Cortex of kidney (tissue), 1 donor: ENCODE results near the gene ACER3.
"Not testable (repeated sequence)": the region's sequence is repeated elsewhere in the genome, so short reads cannot be mapped to it uniquely, and the experiment has no call there.

Experiments
- DNase-seq: peaks from one replicate; lab custom pipeline; 2025; lab: John Stamatoyannopoulos, UW

Gene ACER3

DNA sequence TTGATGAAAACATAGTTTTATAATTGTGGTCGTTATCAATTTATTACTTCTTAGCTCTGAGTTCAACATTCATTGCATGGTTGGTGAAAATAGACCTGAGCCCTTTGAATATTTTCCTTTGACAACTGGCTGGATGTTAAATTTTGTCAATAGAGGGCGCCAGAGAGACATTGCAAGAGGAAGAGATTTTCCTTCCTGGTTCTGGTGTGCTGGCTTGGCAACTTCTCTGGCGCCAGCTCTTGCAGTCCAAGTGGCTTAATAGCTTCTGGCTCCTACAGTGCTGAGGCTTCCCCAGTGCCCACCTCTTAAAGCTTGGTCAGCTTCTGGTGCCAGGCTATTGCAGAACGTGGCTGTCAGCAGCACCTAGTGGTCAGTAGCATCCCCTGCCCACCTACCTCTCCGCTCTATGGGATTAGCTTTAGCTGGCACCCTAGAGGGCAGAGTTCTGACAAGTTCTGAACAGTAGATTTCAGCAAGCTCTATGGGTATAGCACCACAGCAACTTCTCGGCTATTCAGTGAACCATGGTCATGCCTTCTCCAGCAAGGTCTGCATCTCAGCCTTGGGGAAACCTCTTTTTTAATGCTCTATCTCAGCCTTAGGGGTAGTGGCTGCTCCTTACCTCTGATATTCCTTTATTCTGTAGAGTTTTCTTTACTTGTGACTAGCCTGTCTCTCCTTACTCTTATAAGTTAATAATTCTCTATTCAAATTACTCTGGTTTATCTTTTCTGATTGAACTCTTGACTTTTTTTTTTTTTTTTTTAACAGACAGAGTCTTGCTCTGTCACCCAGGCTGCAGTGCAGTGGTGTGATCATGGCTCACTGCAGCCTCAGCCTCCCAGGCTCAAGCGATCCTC lies 59.4 kb downstream of the ACER3 start:
- no peak for DNase-seq

DNA sequence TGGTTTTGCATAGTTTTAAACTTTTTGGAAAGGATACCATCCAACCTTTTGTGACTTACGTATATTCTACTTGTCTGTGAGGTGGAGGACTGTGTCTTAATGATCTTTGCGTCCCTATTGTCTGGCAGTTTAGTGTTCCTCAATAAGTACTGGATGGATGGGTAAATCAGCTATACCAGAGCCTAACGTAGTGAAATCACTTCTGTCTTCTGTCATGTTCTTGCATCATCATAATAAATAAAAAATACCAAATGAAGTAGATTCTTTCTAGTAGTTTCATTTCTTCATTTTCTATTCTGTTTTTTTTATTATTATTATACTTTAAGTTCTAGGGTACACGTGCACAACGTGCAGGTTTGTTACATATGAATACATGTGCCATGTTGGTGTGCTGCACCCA lies 66.4 kb downstream of the ACER3 start:
- DNase-seq: no peak

DNA sequence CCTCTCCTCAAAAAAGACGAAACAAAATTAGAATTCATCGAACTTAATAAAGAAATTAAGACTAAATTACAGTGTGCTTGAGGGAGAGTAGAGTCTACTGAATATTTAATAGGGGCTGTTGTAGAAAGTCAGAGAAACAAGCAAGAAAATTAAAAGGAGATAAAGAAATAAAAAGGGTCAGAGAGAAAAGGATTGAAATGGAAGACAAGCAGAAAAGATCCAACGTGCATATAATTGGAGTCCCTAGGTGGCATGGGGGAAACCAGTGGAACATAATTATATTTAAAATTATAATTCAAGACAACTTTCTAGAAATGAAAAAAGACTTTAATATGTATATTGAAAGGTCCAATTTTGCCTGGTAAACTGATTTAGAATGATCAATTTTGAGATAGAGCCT lies 74.3 kb downstream of the ACER3 start:
- DNase-seq: no peak

DNA sequence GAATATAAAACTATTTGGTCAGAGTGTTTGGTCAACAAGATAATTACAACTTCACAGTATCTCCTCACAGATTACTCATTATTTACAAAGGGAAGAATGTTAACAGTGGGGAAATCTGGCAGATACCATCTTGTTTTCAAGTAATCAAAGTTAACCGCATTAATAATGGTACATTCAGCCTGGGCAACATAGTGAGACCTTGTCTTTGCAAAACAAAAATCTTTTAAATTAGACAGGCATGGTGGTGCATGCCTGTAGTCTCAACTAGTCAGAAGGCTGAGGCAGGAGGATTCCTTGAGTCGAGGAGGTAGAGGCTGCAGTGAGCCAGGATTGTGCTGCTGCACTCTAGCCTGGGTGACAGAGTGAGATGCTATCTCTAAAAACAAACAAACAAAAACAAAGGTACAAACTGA lies 78.5 kb downstream of the ACER3 start:
- DNase-seq: no peak

DNA sequence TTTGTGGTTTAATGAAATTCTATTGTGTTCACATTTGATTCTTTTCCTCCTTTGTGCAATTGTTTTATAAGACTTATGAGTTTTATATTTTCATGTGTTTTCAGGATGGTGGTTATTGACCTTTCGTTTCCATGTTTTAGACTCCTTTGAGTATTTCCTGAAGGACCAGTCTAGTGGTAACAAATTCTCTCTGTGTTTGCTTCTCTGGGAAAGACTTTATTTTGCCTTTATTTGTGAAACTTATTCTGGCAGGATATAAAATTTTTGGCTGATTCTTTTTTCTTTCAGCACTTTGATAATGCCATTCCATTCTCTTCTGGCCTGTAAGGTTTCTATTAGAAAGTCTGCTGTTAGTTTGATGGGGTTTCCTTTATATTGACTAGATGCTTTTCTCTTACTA lies 83.5 kb downstream of the ACER3 start:
- no peak for DNase-seq

DNA sequence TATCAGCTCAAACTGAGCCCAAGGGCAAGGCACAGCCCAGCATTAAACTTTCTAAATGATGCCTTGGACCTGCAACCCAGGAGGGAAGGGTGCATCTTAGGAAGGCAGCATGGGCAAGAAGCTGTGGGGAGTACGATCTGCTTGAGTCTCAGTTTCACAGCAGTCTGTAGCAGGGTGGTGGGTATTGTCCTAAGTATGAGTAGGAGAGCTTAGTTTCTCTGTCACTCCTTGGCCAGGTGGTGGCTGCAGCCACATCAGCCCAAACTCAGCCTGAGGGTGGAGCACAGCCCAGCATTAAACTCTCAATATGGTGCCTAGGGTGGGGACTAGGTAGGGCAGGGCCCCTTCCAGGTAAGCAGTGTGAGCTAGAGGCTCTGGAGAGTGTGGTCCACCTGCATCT lies 85.5 kb downstream of the ACER3 start:
- DNase-seq: no peak

DNA sequence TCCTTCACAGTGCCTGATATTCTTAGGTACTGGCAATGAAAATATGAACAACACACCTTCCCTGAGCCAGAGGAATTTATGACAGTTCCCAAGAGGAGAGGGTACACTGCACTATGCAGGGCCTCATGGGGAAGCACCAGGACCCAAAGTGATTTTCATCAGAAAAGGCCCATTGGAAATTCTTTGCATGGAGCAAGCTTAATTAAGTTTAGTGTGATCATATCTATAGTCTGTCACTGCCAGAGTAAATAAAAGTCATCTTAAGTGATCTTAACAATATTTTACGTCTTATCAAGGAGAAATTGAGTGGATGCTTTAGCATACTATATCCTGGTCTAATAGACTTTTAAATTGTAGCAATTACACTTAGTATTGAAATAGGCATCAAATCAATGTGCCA lies 86.5 kb downstream of the ACER3 start:
- no peak for DNase-seq

DNA sequence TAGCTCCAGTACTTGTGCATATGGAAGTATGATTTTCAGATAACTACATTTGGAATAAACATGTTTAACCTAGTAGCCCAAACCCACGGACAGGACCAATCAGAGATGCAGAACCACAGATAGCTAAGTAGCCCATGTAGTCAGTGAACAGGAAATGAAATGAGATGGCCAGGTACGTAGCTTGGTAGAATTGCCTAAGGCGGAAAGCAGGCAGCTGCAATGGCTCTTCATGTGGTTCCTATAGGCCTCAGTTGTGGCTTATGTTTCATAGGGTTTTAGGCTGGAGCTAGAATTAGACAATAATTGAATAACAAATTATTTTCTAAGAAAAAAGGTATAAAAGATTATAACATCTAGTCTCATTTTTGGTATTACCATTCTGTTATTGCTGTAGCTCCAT lies 87.1 kb downstream of the ACER3 start:
- no peak for DNase-seq

DNA sequence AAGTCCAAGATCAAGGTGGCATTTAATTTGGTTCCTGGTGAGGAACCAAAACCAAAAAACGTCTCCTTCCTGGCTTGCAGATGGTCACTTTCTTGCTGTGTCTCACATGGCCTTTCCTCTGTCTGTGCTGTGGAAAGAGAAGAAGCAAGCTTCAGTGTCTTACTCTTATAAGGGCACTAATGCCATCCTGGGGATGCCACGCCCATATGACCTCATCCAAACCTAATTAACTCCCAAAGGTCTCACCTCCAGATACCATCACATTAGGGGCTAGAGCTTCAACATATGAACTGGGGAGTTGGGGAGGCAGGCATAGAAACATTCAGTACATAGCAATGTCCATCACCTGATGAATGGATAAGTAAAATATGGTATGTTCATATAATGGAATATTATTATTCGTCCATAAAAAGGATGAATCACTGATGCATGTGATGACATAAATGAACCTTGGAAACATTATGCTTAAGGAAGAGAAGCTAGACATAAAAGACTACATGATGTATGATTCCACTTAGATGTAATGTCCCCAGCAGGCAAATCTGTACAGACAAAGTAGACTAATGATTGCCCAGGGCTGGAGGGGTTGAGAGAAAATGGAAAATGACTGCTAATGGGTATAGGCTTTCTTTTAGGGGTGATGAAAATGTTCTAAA lies 94.9 kb downstream of the ACER3 start:
- DNase-seq: no peak

DNA sequence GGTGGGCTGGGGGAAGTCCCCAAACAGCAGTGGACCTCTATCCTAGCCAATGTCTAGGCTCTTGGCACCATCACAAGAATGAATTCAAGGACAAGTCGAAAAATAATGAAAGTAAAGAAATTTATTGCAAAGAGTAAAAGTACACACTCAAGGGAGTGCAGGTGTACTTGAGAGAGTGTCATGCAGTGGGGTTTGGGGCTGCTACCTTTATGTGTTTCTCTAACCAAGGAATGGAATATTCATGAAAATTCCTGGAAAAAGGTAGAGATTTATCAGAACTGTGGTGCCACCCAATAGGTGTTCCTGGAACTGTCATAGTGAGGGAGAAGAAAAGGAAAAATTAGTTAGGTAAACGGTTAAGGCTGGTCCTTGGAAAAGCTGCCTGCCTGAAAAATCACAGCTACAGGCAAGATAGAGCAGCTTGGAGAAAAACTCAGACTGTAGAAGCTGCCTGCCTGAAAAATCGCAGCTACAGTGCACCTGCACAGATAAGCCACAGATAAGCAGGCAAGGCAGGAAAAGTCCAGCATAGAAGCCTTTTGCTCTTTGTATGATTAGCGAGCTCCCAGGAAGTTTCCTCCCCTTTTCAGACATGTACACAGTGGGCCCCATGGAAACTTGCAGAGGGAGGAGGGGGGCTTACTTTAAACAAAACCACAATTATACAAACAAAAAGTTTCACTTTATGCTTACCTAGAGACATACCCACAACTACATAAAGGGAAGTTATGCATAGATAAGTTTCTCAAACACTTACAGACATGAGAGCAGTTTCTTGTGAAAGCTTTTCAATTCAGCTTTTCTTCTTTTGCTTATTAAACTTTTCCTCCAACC lies 102.1 kb downstream of the ACER3 start:
- no peak for DNase-seq

DNA sequence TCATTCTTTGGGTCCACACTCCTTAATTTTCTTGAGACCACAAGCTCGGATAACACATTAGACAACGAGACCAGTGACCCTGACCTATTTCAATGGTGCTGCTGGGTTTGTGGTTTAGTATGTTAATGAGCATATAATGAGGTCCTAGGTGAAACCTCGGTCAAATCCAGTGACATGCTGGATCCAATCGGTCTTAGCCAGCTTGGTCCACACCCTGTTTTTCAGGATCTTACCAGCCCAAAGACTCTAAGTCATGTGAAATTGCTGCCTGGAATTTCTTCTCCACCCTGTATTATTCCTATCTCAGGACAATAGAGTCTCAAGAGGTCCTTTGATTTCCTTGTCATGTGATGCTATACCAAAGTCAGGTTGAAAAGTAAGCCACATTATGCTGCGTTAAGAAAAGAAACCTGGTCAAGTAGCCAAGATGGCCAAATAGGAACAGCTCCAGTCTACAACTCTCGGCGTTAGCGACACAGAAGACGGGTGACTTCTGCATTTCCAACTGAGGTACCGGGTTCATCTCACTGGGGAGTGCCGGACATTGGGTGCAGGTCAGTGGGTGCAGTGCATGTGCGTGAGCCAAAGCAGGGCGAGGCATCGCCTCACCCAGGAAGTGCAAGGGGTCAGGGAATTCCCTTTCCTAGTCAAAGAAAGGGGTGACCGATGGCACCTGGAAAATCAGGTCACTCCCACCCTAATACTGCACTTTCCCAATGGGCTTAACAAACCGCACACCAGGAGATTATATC lies 102.9 kb downstream of the ACER3 start:
- not testable (repeated sequence) for DNase-seq

DNA sequence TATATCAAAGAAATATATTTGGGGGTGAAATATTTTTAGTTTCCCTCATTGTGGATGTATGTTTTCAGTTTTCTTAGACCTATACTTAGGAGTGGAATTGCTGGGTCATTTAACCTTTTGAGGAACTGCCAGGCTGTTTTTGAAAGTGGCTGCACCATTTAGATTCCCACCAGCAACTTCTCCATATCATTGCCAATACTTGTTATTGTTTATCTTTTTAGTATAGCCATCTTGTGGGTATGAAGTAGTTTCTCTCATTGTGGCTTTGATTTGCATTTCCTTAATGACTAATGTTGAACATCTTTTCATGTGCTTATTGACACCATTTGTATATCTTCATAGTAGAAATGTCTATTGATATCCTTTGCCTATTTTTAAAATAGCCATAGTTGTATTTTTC lies 111.3 kb downstream of the ACER3 start:
- no peak for DNase-seq

DNA sequence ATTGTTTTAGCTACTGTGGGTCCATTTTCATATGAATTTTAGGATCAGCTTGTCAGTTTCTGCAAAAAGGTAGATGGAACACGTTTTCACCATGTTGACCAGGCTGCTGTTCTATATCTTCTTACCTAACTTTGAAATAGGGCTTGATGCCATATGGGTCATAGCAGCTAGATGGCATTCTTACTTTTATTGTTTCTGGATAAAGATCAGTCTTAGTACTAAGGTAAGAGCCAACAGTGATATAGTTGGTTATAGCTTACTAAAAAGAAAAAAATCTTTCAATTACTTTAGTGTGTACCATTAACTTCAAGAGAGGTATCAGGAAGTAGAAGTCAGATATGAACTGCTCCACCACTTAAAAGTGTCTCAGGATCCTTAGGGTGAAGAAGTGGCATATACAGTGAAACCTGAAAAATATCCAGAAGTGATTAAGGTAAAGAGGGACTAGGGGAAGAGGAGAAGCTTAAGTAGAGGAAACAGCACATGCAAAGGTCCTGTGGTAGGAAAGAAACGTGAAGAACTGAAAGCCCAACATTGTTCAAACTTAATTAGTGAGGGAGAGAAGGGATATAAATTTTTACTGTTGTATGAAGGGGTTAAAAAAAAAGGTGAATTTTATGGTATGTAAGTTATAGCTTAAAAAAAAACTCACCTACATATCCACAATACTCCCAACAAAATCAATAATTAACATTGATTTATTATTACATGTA lies 113.6 kb downstream of the ACER3 start:
- DNase-seq: no peak

DNA sequence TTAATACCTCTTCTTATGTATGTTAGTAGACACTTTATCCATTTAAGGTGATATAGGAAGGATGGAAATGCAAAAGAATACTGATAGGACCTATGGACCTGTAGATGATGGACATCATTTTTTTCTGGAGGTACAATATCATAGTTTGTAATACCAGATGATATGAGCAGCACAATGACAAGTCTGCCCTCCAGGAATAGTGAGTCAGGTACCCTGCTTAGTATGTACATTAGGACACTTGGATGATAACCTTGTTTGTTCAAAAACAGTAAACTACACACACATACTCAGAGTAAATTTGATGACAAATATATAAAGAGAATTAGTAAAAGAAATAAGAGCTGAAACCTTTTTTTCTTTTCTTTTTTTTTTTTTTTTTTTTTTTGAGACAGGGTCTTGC lies 114.8 kb downstream of the ACER3 start:
- no peak for DNase-seq

DNA sequence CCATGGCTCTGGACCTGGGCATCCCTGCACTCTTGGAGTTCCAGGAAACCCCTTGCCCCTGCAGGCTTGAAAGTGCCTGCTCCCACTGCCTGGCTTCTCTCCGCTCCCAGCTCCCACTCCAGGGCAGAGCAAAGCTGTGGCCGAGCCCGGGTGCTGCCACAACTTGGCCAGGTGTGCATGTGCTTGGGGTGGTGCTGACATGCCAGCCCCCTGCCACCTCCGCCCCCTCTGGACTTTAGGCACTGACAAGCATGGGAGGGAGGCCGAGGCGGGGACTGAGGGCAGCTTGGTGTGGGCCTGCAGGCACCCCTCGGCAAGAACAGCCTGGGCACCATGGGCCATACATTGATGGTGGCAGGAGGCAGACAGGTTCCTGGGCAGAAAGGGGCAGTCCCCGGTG lies 117.1 kb downstream of the ACER3 start:
- no peak for DNase-seq

DNA sequence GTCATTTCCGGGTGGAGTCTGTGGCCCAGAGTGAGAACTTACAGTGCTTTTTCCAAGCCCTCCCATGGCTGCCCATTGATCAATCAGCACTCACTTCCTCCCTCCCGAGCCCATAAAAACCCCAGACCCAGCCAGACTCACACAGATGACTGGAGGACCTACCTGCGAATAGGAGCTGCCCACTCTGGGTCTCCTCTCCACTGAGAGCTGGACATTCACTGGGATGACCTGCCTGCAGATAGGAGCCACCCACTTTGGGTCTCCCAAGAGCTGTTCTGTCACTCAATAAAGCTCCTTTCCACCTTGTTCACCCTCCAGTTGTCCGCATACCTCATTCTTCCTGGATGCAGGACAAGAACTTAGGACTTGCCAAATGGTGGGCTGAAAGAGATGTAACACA lies 117.5 kb downstream of the ACER3 start:
- no peak for DNase-seq

DNA sequence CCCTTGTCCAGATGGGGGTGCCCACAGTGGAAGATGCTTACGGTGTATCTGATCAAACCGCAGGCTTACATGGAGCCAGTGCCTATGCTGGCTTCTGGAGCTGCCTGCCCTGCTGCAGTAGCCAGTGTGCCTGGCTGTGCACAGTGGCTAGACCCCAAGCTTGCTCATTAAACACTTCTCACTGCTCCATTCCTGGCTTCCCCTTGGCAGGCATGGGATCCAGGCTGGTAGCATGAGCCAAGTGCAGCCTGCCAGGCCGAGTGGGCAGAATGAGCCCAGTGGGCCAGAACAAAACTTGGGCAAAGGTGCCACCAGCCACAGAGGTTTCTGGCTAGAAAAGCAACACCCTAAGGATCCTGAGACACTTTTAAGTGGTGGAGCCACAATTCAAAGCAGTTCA lies 118.1 kb downstream of the ACER3 start:
- DNase-seq: no peak

DNA sequence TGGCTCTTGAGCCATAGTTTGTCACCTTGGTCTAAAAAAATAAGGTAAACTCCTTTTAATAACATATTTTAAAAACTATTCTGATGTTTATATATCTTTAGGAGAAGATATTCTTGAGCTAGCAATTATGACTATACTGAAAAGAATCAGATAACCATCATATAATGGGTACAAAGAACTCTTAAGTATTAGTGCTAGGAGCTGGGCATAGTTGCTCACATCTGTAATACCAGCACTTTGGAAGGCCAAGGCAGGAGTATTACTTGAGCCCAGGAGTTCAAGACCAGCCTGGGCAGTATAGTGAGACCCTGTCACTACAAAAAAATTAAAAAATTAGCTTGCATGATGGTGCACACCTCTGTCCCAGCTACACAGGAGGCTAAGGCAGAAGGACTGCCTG lies 119.5 kb downstream of the ACER3 start:
- no peak for DNase-seq

DNA sequence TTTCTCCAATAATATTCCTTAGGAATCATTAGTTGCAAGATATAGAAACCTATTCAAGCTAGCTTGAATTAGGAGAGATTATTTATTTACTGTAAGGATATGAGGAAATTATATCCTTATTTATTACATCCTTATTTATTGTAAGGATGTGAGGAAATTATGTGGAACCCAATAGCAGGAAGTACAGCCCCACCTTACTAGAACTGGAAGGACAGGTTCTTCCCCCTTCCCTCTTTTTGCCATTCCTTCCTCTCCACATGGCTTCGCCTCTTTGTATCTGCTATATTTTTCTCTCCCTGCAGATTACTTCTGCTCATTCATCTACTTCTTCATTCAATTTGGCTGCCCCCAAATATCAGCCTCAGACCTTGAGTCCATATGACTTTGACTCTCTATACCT lies 124.0 kb downstream of the ACER3 start:
- DNase-seq: no peak

DNA sequence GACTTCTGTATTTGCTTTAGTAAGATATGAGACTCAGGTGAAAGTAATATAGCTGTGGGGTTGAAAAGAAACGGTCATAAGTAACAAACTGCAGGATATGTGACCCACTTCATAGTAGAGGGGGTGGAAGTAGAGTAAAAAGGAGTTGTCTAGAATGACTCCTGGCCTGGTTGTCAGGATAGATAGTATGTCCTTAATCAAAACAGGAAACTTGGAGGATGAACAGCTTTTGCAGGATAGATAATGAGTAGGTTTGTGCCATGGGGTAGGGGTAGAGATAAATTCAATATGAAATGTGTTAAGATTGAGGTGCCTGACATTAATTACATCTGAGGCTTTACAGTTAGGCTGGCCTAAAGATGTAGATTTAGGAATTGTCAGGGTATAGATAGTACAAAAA lies 126.5 kb downstream of the ACER3 start:
- no peak for DNase-seq

DNA sequence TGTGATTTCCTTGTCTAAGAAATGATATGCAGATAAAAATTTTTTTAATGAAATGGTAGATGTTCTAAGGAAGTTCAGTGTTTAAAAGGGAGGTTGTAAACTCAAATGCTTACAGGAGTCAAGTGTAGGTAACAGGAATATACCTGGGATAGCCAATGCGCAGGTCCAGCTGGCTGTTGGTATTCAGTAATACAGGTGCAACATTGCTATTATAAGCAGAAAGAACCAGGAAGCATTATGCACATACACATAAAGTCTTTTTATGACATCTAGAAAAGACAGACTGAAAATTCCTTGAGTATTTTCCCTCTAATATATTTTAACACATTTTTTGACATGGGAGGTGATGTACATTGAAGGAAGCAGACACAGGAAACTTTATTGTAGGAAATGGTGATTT lies 129.9 kb downstream of the ACER3 start:
- DNase-seq: no peak
